Measurements from ENCODE around the gene PLEKHJ1. TPM values are rescaled to one million over a fixed set of nuclear protein-coding genes. Genes with fewer than 3 reads are reported as not detected.

The PLEKHJ1 gene
- total and polyA plus RNA-seq, 2 of the 8 experiments (the other 6 are each of a cell fraction or from before 2014, with no cell fraction given): 135 to 187 TPM

DNA sequence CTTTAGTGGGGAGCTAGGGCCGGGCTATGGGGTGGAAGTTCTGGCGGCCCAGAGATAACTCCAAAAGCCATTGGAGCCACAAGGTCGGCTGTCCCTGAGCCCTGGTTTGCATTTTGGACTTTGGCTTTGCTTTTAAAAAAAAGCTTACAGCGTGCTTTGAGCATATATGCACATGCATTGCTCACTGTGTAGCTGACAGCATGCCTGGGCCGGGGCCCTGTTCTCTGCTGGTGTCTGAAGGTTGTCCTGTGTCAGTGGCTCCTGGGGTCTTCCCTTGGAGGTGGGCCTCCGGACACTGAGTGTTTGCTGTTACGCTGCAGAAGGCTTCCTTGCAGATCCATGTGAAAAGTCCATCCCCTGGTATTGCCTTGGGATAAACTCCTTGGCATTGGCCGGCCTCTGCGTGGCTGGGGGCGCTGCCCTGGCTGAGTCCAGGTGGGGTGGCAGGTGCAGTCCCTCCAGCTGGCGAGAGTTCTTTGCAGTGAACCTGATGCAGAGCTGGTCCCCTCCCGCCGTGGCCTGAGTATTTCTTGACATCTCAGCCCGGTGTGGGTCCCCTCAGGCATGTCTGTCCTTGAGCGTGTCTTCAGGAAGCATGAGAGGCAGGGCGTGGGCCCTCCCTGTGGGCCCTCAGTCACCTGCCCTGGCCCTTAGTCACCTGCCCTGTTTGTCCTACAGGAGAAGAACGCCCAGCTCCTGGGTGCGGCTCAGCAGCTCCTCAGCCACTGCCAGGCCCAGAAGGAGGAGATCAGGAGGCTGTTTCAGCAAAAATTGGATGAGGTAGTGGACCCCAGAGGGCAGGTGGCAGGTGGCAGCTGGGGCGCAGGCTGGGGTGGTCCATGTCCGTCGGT is 23.0 kb downstream of the PLEKHJ1 start (continued):
- no peak for TF ChIP-seq SIX5 (IDR thresholded peaks at IDR 0.05; ENCODE audit: low read depth, low read length)
- TF ChIP-seq, protein P1, sequence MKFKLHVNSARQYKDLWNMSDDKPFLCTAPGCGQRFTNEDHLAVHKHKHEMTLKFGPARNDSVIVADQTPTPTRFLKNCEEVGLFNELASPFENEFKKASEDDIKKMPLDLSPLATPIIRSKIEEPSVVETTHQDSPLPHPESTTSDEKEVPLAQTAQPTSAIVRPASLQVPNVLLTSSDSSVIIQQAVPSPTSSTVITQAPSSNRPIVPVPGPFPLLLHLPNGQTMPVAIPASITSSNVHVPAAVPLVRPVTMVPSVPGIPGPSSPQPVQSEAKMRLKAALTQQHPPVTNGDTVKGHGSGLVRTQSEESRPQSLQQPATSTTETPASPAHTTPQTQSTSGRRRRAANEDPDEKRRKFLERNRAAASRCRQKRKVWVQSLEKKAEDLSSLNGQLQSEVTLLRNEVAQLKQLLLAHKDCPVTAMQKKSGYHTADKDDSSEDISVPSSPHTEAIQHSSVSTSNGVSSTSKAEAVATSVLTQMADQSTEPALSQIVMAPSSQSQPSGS (IDR thresholded peaks at IDR 0.05; ENCODE audit: low read length): no peak
- no peak for TF ChIP-seq YY1 (IDR thresholded peaks at IDR 0.05; ENCODE audit: low read depth, low read length)
- no peak for TF ChIP-seq SRF (IDR thresholded peaks at IDR 0.05; ENCODE audit: low read depth, low read length)
- TF ChIP-seq, protein P2, sequence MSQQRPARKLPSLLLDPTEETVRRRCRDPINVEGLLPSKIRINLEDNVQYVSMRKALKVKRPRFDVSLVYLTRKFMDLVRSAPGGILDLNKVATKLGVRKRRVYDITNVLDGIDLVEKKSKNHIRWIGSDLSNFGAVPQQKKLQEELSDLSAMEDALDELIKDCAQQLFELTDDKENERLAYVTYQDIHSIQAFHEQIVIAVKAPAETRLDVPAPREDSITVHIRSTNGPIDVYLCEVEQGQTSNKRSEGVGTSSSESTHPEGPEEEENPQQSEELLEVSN (IDR thresholded peaks at IDR 0.05): no peak
- TF ChIP-seq EP300 (IDR thresholded peaks at IDR 0.05; ENCODE audit: borderline replicate concordance in 1 of 2, low read depth in 2 of 2, low read length in 2 of 2): no peak
